Esophagus squamous epithelium (tissue), 5 donors: ENCODE measurements around the gene IFIT3. TPM values are rescaled to one million over a fixed set of nuclear protein-coding genes. Genes with fewer than 3 reads are reported as not detected.

Source experiments
- DNase-seq: peaks from one replicate; lab custom pipeline; 2025; lab: John Stamatoyannopoulos, UW
- H3K27ac ChIP-seq, 4 donors: fragments of 200-600 bp; sonication (generic); one replicate each; pipeline ENCODE4 v1.5.1; 2016 to 2019; ENCODE audit warnings: mild to moderate bottlenecking in 1 of 4
- H3K27me3 ChIP-seq, 4 donors: fragments of 200-600 bp; sonication (generic); 1 replicate in 3 of 4; 2 replicates in 1 of 4; pipeline versions ENCODE4 v1.5.1 to v1.6.0; 2017 to 2021; ENCODE audit warnings: antibody characterized with exemption in 1 of 4
- H3K36me3 ChIP-seq, 3 donors: fragments of 200-600 bp; sonication (generic); one replicate each; pipeline ENCODE4 v1.5.1; 2016 to 2019
- H3K4me1 ChIP-seq, 3 donors: fragments of 200-600 bp; sonication (generic); one replicate each; pipeline ENCODE4 v1.5.1; 2017 to 2019
- H3K4me3 ChIP-seq, 4 donors: fragments of 200-600 bp; sonication (generic); 1 replicate in 3 of 4; 2 replicates in 1 of 4; pipeline ENCODE4 v1.5.1; 2016 to 2019; ENCODE audit warnings: mild to moderate bottlenecking in 2 of 4, moderate library complexity in 1 of 4
- H3K9me3 ChIP-seq, 3 donors: fragments of 200-600 bp; sonication (generic); one replicate each; pipeline ENCODE4 v1.5.1; 2016 to 2019
- POLR2A ChIP-seq, 4 donors: fragments of 450-650 bp; IDR thresholded peaks; one replicate each; pipeline ENCODE4 v1.6.1; 2017; ENCODE audit warnings: antibody characterized with exemption in 4 of 4, mild to moderate bottlenecking in 4 of 4, moderate library complexity in 3 of 4
- WGBS, 2 donors: methylation state at CpG; one replicate each; pipeline ENCODE4 v1.1.5; 2018; 5-methylcytosine and 5-hydroxymethylcytosine counted together
- intact Hi-C: fragments of 100-400 bp; cut with DNase I; formaldehyde crosslinking; loops from one replicate; pipeline ENCODE4 v1.15.0; 2022
- total RNA-seq, 4 donors: library from RNA; depleted of rRNA; stranded (reverse); fragments of >200 nt; gene quantifications; one replicate each; pipeline ENCODE4 v1.1.0, GENCODE V29; 2016
- TF ChIP-seq, protein P1 (sequence below), 6 experiments: fragments of 450-650 bp in 4 of 6; fragments of 200-600 bp in 2 of 6; sonication (generic) in 2 of 6; IDR thresholded peaks; one replicate each; pipeline ENCODE4 v1.5.1; 2016 to 2019; ENCODE audit warnings: antibody characterized with exemption in 6 of 6, mild to moderate bottlenecking in 4 of 6, moderate library complexity in 4 of 6
- donor health status: DM: yes; HTN: yes; CAD: no.

Gene IFIT3
- total RNA-seq, 4 donors from 2014 or later, result 1.0 to 14.6 (median 4.2) TPM

DNA sequence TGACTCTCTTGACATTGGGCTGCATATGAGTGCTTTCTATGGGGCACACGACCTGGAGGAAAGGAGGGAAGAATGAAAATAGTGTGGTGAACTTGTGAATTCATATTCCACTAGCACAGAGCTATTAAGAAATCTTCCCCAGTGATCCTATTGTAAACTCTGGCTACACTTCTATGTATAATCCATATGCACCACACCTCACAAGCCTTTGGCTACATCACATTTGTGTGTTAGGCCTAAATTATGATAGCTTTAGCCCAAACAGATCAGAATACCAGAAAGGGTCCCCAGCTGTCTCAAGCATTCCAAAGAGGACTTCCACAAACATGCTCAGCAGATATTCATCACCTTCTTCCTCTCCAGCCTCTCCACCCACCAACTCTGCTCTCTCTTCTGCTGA is 40.3 kb downstream of the IFIT3 start:
- peaks cover 0 to 28% (median 19%) of the 10 kb centered on the region in 3 donors for H3K4me1 ChIP-seq
- intact Hi-C loops, result no loop called here
- H3K4me3 ChIP-seq, result no peak overlapping the region
- H3K36me3 ChIP-seq, result no peaks in the 10 kb centered on the region
- no peaks in the 10 kb centered on the region for H3K27me3 ChIP-seq
- no peaks in the 10 kb centered on the region for H3K9me3 ChIP-seq
- TF ChIP-seq, protein P1, sequence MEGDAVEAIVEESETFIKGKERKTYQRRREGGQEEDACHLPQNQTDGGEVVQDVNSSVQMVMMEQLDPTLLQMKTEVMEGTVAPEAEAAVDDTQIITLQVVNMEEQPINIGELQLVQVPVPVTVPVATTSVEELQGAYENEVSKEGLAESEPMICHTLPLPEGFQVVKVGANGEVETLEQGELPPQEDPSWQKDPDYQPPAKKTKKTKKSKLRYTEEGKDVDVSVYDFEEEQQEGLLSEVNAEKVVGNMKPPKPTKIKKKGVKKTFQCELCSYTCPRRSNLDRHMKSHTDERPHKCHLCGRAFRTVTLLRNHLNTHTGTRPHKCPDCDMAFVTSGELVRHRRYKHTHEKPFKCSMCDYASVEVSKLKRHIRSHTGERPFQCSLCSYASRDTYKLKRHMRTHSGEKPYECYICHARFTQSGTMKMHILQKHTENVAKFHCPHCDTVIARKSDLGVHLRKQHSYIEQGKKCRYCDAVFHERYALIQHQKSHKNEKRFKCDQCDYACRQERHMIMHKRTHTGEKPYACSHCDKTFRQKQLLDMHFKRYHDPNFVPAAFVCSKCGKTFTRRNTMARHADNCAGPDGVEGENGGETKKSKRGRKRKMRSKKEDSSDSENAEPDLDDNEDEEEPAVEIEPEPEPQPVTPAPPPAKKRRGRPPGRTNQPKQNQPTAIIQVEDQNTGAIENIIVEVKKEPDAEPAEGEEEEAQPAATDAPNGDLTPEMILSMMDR (IDR thresholded peaks at IDR 0.05), result no peak
- no peak for TF ChIP-seq POLR2A (IDR thresholded peaks at IDR 0.05)
- no peak overlapping the region for H3K27ac ChIP-seq
- no peak for DNase-seq
- 58 to 60% methylated on average over 1 of the region's 1 CpG for WGBS, 2 donors

DNA sequence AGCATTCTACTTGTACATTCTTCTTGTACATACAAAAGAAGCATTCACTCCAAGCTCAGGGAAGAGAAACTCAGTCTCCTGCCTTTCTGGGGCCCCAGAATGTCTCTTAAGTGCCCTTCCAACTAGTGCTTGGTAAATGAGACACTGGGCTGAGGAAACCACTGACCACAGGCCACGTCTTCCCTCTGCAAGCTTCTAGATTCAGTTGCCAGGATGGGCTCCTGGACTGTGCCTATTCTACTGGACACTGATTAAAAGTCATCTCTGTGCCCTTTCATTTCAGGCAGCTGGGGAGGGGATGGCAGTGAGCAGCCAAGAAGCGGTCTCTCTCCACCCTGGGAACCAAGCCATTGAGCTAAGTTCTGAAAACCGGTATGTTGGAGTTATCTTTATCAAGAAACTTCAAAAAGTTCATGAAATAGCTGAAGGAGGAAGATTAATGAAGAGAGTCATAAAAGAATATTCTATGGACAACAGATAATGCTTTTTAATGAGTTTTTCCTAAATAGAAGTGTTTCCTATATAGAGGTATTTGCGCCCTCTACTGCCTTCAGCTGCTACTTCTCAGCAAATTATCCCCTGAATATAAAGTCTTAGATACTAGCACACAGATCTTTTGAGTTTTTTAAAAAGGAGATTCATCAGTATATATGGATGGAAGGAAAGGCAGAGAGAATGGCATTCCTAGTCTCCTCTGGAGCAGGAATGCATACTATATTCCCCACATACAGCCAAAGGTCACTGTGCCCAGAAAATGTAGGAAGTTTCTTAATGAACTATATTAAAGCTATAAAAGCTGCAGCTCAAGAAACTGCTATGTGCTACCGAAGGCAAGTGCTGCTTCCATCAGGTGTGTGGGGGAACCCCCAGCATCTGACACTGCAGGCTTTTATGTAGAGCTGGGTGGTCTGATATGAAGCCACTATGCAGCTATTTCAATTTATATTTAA is 41.6 kb downstream of the IFIT3 start:
- no peak overlapping the region for H3K4me3 ChIP-seq
- DNase-seq, result no peak
- intact Hi-C loops, result no loop called here
- H3K4me1 ChIP-seq, result peaks cover 0 to 38% (median 27%) of the 10 kb centered on the region in 3 donors
- TF ChIP-seq, protein P1 (IDR thresholded peaks at IDR 0.05), result peak in 5 of 6 experiments; percentile 28 to 71 (median 48)
- TF ChIP-seq POLR2A (IDR thresholded peaks at IDR 0.05), result no peak
- no peaks in the 10 kb centered on the region for H3K36me3 ChIP-seq
- WGBS, 2 donors, result 61 to 66% methylated on average over 5 of the region's 5 CpGs
- no peaks in the 10 kb centered on the region for H3K9me3 ChIP-seq
- H3K27ac ChIP-seq, result peak overlapping the region in 2 of 4 donors; percentile 3 to 16
- no peaks in the 10 kb centered on the region for H3K27me3 ChIP-seq

DNA sequence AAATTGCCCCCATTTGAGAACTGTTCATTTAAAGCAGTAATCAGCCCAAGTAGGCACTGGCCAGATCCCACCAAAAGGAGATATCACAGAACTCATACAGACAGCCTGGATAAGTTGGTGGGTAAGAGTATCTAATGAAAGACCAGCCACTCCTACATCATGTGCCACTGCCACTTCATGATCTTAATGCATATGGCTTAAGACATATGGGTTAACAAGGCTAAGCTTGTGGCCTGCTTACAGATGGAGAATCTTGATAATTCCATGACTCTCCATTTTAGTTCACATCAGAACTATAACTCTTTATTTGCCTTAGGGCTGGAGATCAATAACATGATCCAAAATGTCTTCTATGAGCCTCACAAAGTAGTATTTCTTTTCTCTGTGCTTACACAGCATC is 43.3 kb downstream of the IFIT3 start:
- Histone ChIP-seq H3K27me3 (no peaks in the 10 kb centered on the region), H3K4me1 (peaks cover 0 to 47% (median 35%) of the 10 kb centered on the region in 3 donors), H3K36me3 (no peaks in the 10 kb centered on the region), H3K27ac (no peak overlapping the region), H3K4me3 (no peak overlapping the region), H3K9me3 (no peaks in the 10 kb centered on the region)
- intact Hi-C loops, result no loop called here
- no peak for DNase-seq
- TF ChIP-seq POLR2A (IDR thresholded peaks at IDR 0.05), result no peak
- TF ChIP-seq, protein P1 (IDR thresholded peaks at IDR 0.05), result no peak

DNA sequence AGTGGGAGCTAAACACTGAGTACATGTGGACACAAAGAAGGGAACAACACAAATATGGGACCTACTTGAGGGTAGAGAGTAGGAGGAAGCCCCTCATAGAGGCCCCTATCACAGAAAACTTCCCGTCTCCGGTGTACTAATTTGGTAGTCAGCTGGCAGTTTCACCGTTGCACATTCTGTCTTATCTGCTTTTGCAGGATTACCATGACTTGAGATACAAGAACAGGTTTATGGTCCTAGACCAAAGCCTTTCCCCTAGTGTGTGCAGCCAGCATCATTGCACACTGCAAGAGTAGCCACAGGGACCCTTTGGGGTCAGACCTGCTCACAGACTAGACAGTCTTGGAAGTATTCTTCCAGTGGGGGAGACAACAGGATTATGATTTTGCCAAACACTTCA is 44.2 kb downstream of the IFIT3 start:
- WGBS, 2 donors, result 76 to 87% methylated on average over 2 to 3 of the region's 3 CpGs
- no peak for TF ChIP-seq POLR2A (IDR thresholded peaks at IDR 0.05)
- TF ChIP-seq, protein P1 (IDR thresholded peaks at IDR 0.05), result no peak
- intact Hi-C loops, result no loop called here
- no peak for DNase-seq
- H3K27ac ChIP-seq, result no peak overlapping the region
- no peak overlapping the region for H3K4me3 ChIP-seq
- no peaks in the 10 kb centered on the region for H3K9me3 ChIP-seq
- H3K36me3 ChIP-seq, result no peaks in the 10 kb centered on the region
- H3K4me1 ChIP-seq, result peaks cover 0 to 46% (median 35%) of the 10 kb centered on the region in 3 donors
- H3K27me3 ChIP-seq, result no peaks in the 10 kb centered on the region
